HG03460 (cell line): ENCODE data around the gene ITGBL1.

ENCODE experiments used
- ATAC-seq: cut with Tn5 transposase; IDR thresholded peaks from one replicate; pipeline ENCODE4 v1.9.1; 2021; ENCODE audit not compliant: unreplicated experiment

ITGBL1 gene

GRCh38 chr13:101691341-101691860, 238.9 kb downstream of the ITGBL1 start:
- ATAC-seq = no peak

GRCh38 chr13:101695870-101696516, 243.5 kb downstream of the ITGBL1 start:
- no peak for ATAC-seq

GRCh38 chr13:101697745-101698144, 245.3 kb downstream of the ITGBL1 start:
- ATAC-seq = no peak

- ATAC-seq = no peak
Measured at GRCh38 chr13:101698400-101698799, 245.9 kb downstream of the ITGBL1 start.

- ATAC-seq = no peak
Measured at GRCh38 chr13:101700598-101700997, 248.1 kb downstream of the ITGBL1 start.

GRCh38 chr13:101703081-101703480, 250.6 kb downstream of the ITGBL1 start:
- no peak for ATAC-seq

GRCh38 chr13:101703838-101704237, 251.4 kb downstream of the ITGBL1 start:
- ATAC-seq = no peak

GRCh38 chr13:101706651-101707050, 254.2 kb downstream of the ITGBL1 start:
- ATAC-seq = peak; percentile 66

GRCh38 chr13:101707659-101708058, 255.2 kb downstream of the ITGBL1 start:
- ATAC-seq = no peak

- ATAC-seq = no peak
Measured at GRCh38 chr13:101708115-101708514, 255.6 kb downstream of the ITGBL1 start.

GRCh38 chr13:101709952-101710351, 257.5 kb downstream of the ITGBL1 start:
- ATAC-seq = no peak

GRCh38 chr13:101711307-101712025, 259.0 kb downstream of the ITGBL1 start:
- ATAC-seq = no peak

GRCh38 chr13:101712026-101712348, 259.5 kb downstream of the ITGBL1 start:
- ATAC-seq = no peak

- ATAC-seq = no peak
Measured at GRCh38 chr13:101714195-101714594, 261.7 kb downstream of the ITGBL1 start.

GRCh38 chr13:101717353-101717752, 264.9 kb downstream of the ITGBL1 start:
- ATAC-seq = no peak

GRCh38 chr13:101718496-101718895, 266.0 kb downstream of the ITGBL1 start:
- no peak for ATAC-seq

- ATAC-seq = peak; percentile 33
Measured at GRCh38 chr13:101726681-101727080, 274.2 kb downstream of the ITGBL1 start.

GRCh38 chr13:101727118-101727517, 274.6 kb downstream of the ITGBL1 start:
- ATAC-seq = peak; percentile 77

- ATAC-seq = no peak
Measured at GRCh38 chr13:101728021-101728420, 275.5 kb downstream of the ITGBL1 start.

- ATAC-seq = no peak
Measured at GRCh38 chr13:101728615-101729014, 276.1 kb downstream of the ITGBL1 start.

- ATAC-seq = no peak
Measured at GRCh38 chr13:101730420-101731000, 278.0 kb downstream of the ITGBL1 start.

- ATAC-seq = no peak
Measured at GRCh38 chr13:101736566-101736965, 284.1 kb downstream of the ITGBL1 start.
